ENCODE results near the gene MUCL3. TPM values are rescaled to one million over a fixed set of nuclear protein-coding genes. Genes with fewer than 3 reads are reported as not detected.

Gene MUCL3
- total RNA-seq, 1 experiment from 2014 or later: not detected

GRCh38 chr6:30931969-30932645 lies 8.7 kb upstream of the MUCL3 start, which contains the start of gene SFTA2:
TSS of gene SFTA2 (minus strand) at chr6:30932170. CDS start at chr6:30932096, 74 bp downstream.
- in situ Hi-C loops (cut with HindIII; ENCODE audit: low sequenced_read_pairs): no loop called here
- no peak for DNase-seq (ENCODE audit: low spot score)

- DNase-seq (ENCODE audit: low spot score): no peak
- in situ Hi-C loops (cut with HindIII; ENCODE audit: low sequenced_read_pairs): no loop called here
Measured at GRCh38 chr6:30932665-30933365, 8.0 kb upstream of the MUCL3 start.

- in situ Hi-C loops (cut with HindIII; ENCODE audit: low sequenced_read_pairs): no loop called here
- no peak for DNase-seq (ENCODE audit: low spot score)
Measured at GRCh38 chr6:30935018-30935417, 5.8 kb upstream of the MUCL3 start.

- in situ Hi-C loops (cut with HindIII; ENCODE audit: low sequenced_read_pairs): no loop called here
Measured at GRCh38 chr6:30937265-30937664, 3.5 kb upstream of the MUCL3 start.

GRCh38 chr6:30938730-30939129 lies 2.0 kb upstream of the MUCL3 start:
- no peak for DNase-seq (ENCODE audit: low spot score)
- in situ Hi-C loops (cut with HindIII; ENCODE audit: low sequenced_read_pairs): no loop called here

More at GRCh38 chr6:30937265-30937664, 3.5 kb upstream of the MUCL3 start:
- no peak for DNase-seq (ENCODE audit: low spot score)

DNA sequence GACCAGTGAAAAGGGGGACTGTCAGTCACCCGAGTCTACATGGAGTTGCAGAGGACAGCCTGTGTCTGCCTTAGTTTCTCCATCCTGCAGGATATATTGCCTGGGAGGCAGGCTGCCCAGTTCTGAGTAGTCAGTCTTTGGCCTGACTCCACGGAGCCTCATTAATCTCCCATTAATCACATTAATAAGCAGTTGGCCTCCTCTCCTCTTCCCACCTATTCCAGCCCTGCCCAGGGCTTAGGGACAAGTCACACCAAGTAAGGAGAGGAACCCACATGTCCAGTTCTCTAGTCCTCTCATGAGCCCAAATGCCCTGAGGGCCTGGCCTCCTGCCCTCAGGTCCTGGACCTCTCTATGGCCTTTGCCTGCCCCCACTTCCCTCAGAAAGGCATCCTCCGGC lies 1.3 kb upstream of the MUCL3 start:
- no peak for DNase-seq (ENCODE audit: low spot score)
- in situ Hi-C loops (cut with HindIII; ENCODE audit: low sequenced_read_pairs): no loop called here

DNA sequence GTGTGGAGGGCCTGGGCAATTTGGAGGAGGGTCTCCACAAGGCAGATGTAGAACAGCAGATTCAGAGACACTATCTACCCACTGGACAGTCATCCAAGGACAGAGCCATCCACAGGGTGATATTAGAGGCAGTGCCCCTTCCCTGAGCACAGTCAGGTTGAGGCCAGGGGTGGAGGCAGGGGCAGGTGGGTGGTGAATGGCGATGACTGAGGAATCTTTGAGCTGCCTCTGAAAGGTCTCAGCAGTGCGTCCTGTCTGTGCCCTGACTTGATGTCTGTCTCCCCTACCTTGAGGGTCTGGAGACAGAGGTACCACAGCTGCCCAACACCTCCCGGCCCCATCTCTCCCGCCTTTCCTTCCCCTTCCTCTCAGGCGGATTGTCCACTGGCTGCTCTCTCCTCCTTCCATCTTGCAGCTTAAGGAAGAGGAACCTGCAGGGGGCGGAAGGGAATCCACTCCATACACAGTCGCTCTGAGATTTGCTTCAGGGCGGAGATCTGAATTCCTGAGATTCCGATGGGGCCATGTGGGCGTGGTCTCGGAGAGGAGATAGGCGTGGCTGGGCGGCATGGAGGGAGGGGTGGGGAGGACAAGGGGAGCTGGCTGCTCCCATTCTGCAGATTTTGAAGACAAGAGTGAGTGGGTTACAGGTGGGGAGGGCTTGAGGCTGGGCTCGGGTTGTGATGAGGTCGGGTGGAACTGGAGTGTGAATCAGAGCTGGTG lies 1.7 kb downstream of the MUCL3 start:
- DNase-seq (ENCODE audit: low spot score): peak; percentile 3

GRCh38 chr6:30944051-30944450 lies 3.3 kb downstream of the MUCL3 start:
- in situ Hi-C loops (cut with HindIII; ENCODE audit: low sequenced_read_pairs): no loop called here
- no peak for DNase-seq (ENCODE audit: low spot score)

More for the DNA sequence above, 1.7 kb downstream of the MUCL3 start:
- in situ Hi-C loops (cut with HindIII; ENCODE audit: low sequenced_read_pairs): no loop called here

GRCh38 chr6:30945281-30945680 lies 4.5 kb downstream of the MUCL3 start:
- in situ Hi-C loops (cut with HindIII; ENCODE audit: low sequenced_read_pairs): no loop called here
- DNase-seq (ENCODE audit: low spot score): no peak

GRCh38 chr6:30947231-30947630 lies 6.5 kb downstream of the MUCL3 start:
- in situ Hi-C loops (cut with HindIII; ENCODE audit: low sequenced_read_pairs): no loop called here
- DNase-seq (ENCODE audit: low spot score): no peak

DNA sequence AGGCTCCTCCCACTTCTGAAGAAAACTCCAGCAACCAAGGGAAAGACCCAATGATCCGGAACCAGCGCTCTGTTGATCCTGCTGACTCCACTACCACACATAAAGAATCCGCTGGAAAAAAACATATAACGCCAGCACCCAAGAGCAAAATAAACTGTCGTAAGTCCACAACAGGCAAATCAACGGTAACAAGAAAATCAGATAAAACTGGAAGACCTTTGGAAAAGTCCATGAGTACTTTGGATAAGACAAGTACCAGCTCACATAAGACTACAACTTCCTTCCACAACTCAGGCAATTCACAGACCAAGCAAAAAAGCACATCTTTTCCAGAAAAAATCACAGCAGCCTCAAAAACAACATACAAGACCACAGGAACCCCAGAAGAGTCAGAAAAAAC lies 8.0 kb downstream of the MUCL3 start:
- no peak for DNase-seq (ENCODE audit: low spot score)
- in situ Hi-C loops (cut with HindIII; ENCODE audit: low sequenced_read_pairs): no loop called here

- in situ Hi-C loops (cut with HindIII; ENCODE audit: low sequenced_read_pairs): no loop called here
- DNase-seq (ENCODE audit: low spot score): no peak
Measured at GRCh38 chr6:30951907-30952469, 11.2 kb downstream of the MUCL3 start.

DNA sequence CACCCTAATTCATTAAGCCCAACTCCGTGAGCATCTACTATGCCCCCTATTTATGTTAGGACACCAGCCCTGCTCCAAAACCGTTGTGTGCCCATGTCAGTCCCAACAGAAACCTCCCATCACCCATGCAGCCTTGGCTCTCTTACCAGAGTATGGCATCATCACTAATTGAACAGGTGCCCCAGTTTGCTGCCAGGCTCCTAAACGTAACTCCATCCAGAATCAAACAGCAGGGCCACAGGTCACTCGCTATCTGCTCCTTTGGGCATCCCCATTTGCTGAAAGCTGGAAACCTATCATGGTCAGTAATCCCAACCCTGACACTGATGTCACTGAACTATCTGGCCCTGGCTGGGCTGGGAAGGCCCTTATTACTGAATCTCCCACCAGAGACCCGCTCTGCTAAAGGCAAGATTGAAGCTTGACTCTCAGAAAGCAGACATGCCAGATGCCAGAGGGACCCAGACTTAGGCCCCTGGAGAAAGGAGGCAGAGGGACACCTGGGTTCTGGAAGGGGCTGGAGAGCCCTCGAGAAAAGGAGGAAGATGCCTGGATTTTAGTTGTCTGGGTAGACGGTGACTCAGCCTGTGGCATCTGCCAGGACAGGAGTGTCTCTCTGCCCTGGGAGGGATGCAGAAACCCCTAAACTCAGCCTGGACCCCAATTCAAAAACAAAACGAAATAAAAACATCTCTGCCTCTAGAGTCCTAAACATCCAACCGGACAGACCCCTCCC lies 14.0 kb downstream of the MUCL3 start:
- DNase-seq (ENCODE audit: low spot score): no peak
- in situ Hi-C loops (cut with HindIII; ENCODE audit: low sequenced_read_pairs): no loop called here

DNA sequence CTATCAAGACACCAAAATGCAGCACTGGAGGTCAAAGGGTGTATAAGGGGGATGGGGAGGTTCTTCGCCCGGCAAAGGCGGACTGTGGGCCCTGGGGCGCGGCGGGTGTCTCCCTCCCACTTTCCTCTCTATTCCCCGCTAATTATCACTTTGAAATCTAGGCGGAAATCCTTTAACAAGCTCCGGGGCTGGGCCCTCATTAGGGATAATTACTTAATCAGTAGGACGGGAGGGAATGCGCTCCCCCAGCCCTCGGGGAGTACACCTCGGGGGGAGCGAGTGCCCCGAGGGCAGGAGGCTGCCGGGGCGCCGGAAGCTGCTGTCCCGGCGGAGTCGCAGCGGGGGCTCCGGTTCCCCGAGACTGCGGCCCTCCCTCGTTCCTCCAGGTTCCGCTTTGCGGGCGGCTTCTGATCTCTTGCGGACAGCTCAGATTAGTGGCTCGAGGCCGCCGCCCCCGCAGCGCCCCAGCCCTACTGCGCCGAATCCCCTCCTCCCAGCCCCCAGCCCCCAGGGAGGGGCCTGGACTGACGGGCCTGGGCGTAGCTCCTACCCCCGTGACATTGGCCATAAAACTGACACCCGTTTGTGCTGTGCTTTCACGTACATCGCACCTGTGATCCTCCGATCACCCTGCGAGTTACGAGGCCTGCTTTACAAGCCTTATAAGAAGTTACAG lies 14.7 kb downstream of the MUCL3 start:
- DNase-seq (ENCODE audit: low spot score): no peak

GRCh38 chr6:30957716-30958115 lies 16.9 kb downstream of the MUCL3 start:
- in situ Hi-C loops (cut with HindIII; ENCODE audit: low sequenced_read_pairs): no loop called here
- no peak for DNase-seq (ENCODE audit: low spot score)

More for the DNA sequence above, 14.7 kb downstream of the MUCL3 start:
- in situ Hi-C loops (cut with HindIII; ENCODE audit: low sequenced_read_pairs): no loop called here

- in situ Hi-C loops (cut with HindIII; ENCODE audit: low sequenced_read_pairs): no loop called here
- no peak for DNase-seq (ENCODE audit: low spot score)
Measured at GRCh38 chr6:30960907-30961673, 20.3 kb downstream of the MUCL3 start.

DNA sequence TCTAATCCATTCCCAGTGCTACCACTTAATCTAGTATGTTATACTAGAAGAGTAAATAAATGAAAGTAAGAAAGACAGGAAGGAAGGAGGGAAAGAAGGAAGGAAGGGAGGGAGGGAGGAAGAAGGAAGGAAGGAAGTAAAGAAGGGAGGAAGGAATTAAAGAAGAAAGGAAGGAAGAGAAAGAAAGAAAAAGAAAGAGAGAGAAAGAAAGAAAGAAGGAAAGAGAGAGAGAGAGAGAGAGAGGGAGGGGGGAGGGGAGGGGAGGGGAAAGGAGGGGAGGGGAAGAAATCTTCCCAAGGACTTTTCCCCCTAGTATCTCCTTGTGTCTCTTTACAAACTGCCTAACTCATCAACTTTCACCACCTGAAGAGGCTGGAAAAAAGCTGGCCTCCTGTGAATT lies 21.9 kb downstream of the MUCL3 start:
- in situ Hi-C loops (cut with HindIII; ENCODE audit: low sequenced_read_pairs): no loop called here
- no peak for DNase-seq (ENCODE audit: low spot score)

GRCh38 chr6:30963641-30964040 lies 22.9 kb downstream of the MUCL3 start:
- DNase-seq (ENCODE audit: low spot score): no peak
- in situ Hi-C loops (cut with HindIII; ENCODE audit: low sequenced_read_pairs): no loop called here

All from G401 (cell line).